NCI-H526 treated with DMSO at 0.1 percent for 48 hours (cell line): ENCODE results near the gene AJAP1.

Source experiments
- DNase-seq: peaks from one replicate; lab custom pipeline; 2025; lab: John Stamatoyannopoulos, UW

Gene AJAP1

DNA sequence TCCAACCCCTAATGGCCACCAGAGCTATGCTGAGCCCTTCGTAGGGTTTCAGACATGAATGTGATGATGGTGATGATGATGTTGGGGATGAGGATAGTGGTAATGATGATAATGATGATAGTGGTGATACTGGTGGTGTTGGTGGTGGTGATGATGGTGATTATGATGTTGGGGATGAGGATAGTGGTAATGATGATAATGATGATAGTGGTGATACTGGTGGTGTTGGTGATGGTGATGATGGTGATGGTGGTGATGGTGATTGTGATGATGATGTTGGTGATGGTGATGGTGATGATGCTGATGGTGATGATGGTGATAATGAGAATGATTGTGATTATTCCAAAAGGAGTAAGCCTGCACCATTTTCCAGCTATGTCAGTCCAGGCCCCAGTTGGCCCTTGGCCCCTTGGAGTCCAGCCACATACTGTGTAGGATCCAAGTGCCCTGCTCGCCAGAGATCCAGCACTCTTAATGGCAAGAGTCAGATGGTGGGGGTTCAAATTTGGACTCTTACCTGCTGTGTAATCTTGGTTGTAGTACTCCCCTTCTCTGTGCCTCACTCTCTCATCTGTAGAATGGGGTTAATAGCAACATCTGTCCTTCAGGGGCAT, 28.3 kb downstream of the AJAP1 start:
- DNase-seq = no peak

DNA sequence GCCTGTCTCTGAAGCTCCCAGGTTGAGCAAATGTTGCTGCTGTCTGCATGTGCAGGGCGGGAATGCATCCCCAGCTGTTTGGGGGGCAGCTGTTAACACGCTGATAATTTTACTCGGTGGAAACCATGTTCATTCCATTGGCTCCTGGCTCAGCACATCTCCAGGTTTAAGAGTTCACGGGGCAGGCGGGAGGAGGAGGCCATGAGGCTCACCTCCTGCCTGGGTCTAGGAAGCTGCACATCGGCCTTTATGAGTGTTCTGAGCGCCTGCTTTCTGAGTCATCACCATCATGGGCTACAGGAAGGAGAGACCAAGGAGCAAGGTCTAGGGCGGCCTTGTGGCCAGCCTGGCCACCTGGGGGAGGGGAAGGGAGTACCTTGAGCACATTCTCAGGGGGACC, 29.7 kb downstream of the AJAP1 start:
- DNase-seq = no peak

DNA sequence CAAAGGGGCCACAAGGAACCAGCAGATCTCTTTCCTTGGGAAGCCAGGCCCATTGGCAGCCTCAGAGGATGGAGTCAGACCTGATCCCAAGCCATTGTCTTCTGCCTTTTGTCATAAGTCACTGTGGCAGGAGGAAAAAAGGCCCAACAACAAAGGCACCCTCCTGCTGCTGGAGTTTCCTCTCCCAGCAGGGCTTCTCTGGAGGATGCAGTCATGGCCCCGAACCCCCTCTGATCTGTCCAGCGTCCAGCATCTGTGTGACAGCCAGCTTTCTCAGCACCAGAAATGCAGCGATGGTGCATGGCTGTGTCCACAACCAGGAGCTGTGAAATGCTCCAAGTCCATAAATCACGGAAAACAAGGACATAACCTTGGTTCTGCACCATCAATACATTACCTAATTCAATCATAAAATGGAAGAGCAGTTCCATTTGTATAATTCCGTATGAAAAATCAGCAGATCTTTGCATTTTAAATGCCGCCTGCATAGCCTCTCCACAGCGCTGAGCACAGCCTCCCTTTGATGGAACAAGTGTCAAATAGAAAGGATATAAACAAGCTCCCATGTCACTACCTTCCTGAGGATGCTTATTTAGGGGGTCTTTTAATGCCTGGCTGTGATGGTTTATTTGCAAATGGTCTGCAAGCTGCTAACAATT, 30.6 kb downstream of the AJAP1 start:
- no peak for DNase-seq

DNA sequence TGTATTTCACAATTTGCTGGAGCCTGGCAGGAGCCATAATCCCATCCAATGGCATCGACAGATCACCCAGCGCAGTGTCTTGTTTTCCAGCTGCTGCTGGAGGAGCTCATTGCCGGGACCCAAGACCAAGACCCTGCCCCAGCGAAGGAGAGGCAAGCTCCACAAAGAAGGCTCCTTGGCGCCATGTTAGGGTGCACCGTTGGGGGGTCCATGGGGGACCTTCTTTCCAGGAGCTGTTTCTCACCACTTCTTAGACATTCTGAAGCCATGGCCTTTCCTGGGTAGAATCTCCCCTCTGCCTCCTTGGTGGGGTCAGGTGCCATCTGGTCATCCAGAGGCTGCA, 31.1 kb downstream of the AJAP1 start:
- DNase-seq = no peak

DNA sequence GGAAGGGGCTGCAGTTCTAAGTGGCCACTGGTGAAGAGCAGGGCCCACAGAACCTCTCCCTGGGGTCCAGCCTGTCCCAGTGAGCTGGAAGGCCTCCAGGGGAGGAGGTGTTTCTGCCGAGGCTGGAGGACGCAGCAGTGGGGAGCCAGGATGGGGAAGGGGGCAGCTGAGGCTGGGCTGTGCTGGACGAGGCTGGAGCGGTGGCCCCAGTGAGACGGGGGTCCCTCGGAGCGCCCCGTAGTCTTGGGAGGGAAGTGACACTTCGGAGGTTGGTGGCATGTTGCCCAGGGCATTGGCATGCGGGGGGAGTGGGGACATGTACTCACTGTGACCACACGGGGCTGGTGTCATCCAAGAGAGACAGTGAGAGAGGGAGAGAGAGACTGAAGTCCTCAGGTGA, 33.5 kb downstream of the AJAP1 start:
- no peak for DNase-seq

DNA sequence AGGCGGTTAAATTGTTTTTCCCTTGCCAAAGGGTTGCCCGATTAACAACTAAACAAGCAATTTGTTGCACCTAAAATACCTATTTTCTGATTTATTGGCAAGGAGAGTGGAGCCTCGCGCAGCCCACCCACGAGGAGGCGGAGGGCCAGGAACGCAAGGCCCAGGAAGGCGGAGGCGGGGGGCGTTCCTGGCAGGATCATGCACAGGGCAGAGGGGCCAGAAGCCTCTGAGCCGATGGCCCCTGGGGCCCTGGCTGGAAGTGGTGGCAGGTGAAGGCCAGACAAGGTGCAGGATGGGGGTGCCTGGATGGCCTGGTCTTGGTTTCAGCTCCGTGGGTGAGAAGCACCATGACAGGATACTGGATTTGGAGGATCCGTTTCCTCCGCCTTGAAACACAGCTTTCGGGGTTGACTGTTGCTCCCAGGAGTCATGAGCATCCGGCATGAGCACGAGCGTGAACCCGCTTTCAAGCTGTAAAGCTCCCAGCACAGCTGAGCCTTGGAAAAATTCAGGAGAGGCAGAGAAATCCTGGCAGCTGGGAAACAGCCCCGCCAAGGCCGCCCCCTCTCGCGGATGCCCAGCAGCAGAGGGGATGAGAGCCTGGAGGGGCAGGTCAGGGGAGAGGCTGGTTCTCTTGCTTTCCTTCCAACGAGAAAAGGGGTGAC, 35.0 kb downstream of the AJAP1 start:
- no peak for DNase-seq

DNA sequence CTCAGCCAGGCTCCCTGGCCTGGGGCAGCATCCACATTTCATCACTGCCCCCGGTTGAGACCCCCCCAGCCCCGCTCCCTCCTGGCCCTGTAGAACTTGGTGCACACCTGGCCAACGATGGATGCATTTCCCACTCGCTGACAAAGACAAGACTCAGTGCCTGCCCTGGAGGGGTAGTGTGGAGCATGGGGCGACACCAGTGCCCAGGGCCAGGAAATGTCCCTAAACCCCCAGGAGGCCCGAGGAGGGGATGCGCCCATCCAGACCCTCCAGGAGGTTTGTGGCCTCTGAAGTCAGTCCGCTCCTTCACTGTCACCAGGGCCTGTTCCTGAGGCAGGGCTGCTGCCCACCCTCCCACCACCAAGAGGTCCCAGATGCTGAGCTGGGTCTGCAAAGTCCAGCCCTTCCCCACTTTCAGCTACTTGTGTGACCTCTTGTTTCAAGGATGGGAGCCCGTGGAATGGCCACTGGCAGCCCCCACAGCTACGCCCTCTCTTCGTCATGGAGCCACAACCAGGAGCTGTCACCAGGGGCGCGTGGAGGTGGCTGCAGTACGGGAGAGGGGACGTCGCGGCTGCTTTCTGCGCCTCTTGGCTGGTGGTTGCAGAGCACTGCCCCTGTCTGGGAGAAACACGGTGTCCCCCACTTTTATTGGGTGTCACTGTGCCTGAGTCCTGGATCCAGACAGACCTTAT, 35.7 kb downstream of the AJAP1 start:
- no peak for DNase-seq

DNA sequence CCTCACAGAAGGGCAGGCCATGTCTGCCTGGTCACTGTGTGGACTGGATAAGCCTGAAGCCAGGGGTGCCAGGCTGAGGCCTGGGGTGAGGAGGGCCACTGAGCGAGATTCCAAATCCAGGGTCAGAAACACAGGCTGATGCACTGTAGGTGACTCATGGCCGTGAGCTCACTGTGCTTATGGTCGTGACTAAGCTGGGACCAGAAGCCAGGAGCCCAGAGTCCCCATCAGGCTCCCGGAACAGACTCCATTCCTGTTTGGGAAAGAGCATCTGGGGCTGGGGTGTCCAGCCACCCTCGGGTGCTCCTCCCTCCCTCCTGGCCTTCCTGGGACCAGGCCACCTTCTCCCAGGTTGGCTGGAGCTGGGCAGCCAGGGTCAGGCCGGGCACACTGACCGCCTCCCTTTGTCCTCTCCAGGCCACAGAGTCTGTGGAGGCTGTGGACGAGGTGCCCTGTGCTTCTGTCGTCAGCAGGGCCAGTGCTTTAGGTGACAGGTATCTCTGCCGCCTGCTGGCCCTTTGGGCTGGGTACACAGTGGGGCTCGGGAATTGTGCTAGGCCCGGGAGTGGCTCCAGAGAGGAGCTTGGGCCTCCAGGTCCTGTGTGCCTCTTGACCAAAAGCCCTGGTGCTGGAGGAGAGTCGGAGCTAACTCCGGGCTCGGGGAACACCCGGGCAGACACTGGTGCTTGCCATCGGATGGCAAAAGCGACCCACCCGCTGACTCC, 36.7 kb downstream of the AJAP1 start:
- DNase-seq = no peak

DNA sequence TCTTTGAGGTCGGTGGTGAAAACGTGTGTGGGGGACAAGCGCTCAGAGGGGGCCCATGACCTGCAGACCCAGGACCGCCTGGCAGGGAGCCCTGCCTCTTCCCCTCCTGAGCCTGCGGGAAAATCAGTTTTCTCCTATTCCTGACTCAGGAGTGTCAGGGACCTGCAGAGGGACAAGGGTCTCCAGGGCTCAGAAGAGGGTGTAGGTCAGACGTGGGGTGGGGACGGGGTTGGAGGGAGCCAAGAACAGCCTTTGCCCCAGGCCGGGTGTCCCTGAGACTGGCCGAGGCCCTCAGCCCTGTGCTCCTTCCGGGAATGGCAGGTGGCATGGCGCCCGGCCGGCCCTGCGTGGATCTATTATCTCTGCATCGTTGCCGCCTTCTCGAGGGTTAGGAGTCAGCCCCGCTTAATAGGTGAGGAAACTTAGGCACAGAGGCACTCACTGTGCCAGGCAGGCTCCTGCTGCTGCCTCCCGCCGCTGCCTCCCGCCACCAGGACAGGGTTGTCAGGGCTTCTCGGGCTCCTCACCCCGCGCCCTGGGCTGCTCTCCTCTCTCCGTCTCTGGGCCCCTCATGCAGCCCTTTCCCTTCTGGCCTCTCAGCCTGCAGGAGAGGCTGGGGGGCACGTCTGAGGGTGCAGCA, 37.5 kb downstream of the AJAP1 start:
- no peak for DNase-seq

DNA sequence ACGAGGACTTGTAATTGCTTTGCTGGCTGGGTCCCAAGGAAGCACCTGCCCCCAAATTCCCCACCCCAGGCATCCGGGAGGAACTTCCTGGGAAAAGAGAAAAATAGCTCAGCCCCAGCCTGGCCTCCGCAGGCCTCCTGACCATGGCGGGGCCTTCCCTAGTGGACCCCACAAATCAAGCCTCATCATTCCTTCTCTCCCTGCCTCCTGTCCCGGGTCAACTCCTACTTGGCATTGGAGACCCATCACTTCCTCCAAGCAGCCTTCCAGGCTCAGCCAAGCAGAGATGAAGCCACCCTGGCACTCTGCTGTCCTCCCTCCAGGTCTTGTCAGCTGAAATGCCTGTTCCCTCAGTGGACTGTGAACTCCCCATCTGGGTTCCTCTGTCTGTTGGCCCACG, 38.0 kb downstream of the AJAP1 start:
- no peak for DNase-seq

DNA sequence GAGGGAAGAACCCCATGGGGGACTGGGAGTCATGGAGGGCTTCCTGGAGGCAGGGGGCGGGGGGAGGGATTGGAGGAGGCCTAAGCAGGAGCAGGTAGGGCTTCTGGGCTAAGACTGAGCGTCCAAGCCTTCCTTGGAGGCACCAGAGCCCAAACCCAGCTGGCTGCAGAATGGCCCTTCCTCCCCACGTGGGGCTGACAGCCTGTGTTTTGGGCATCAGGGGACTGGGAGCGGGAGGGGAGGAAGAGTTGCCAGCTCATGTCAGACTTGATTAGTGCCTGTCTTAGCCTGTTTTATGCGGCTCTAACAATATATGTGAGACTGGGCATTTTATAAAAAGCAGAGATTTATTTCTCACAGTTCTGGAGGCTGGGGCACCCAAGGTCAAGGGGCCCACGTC, 38.9 kb downstream of the AJAP1 start:
- no peak for DNase-seq

DNA sequence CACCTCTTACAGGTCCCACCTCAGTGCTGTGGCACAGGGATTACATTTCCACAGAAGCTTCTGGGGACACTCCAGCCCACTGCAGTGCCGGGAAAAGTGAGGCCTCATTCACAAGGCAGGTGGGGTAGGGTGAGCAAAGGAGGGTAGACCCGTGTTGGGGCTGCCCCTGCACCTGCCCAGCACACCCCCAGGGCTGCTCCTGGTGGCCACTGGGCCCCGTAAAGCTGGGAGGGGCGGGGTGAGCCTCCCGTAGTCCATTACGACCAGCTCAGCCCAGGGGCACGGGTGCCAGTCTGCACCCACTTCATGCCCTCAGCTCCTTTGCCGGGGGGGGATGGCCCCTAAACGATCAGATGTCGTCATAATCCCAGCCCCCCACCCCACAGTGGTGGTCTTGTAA, 39.5 kb downstream of the AJAP1 start:
- no peak for DNase-seq

DNA sequence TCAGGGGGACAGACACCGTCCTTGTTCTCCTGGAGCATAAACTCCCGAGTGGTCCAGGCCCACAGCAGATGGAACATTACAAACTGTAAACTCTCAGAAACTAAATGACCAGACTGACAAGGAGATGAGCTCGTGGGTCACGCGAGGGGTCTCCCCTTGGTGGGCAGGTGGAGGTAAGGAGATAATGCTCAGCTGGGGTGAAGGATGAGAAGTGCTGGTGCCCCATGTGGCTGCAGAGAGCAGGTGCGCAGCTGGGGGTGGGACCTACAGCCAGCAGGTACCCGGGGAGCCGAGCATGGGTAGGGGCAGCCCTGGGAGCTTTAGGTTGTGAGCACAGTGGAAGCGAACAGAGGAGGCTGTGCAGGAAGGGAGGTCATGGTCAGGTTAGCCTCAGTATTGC, 40.1 kb downstream of the AJAP1 start:
- DNase-seq = no peak

DNA sequence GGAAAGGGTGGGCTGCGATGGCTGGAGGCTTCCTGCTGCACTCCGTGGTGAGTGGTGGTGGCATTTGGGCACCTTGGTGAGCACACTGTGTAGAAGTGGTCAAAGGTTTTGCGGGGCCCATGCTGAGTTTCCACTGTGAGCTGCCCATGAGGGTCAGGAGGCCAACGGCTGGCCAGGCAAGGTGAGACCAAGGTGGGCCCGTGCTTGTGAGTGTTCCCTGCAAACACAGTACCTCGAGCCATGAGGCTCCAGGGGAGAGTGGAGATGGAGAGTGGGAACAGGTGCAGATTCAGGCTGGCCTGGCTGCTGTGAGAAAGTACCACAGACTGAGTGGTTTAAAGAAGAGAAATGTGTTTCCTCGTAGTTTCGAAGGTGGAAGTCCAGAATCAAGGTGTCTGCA, 40.8 kb downstream of the AJAP1 start:
- no peak for DNase-seq

DNA sequence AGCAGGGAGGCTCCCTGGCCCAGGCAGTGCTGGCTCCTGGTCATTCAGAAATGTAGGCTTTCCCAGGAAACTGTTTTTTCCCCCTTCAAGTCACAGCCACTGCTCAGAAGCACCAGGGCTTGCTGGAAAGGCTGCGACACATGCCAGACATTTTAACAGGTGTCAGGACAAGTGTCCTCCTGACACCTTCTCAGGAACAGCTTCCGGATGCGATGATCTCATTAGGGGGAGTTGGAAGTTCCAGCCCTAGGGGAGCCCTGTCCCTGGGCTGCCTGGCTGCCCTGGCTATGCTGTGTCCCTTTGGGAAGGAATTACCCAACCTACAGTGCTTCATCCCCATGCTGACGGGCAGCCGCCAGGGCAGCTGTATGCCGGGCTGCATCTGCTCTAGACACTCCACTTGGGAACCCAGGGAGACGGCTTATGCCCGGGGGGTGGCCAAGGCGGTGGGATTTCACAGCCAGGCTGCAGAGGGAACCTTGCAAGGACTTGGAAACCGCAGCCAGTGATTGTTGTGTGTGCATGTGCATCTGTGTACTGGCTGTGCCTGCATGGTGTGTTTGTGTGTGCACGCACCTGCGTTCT, 41.8 kb downstream of the AJAP1 start:
- DNase-seq = no peak

DNA sequence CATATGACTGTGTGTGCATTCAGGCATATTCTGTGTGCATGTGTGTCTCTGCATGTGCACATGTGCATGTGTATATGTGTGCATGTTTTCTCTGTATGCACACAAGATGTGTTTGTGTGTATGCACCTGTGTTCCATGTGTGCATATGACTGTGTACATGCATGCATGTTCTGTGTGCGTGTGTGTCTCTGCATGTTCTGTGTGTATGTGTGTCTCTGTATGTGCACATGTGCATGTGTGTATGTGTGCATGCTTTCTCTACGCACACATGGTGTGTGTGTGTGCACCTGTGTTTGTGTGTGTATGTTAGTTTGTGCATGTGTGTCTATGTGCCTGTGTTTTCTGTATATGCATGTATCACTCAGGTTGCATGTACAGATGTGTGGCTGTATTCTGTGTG, 42.3 kb downstream of the AJAP1 start:
- no peak for DNase-seq

DNA sequence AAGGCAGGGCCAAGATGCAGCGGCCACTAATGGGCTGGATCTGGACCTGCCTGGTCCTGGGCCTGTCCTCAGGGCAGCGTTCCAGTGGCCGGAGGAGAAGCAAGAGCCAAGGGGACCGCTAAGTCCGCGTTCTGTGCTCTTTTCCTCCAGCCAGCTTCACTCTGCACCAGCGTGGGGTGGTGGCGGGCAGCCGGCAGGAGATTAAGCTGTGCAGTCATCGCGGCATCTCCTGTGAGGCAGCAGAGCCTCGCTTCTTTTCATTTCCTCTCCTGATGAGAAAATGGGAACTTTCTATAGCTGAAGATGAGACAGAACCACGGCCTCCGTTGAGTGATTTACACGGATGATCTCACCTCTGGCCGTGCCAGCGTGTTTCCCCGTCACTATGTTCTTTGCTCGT, 43.4 kb downstream of the AJAP1 start:
- DNase-seq = no peak

DNA sequence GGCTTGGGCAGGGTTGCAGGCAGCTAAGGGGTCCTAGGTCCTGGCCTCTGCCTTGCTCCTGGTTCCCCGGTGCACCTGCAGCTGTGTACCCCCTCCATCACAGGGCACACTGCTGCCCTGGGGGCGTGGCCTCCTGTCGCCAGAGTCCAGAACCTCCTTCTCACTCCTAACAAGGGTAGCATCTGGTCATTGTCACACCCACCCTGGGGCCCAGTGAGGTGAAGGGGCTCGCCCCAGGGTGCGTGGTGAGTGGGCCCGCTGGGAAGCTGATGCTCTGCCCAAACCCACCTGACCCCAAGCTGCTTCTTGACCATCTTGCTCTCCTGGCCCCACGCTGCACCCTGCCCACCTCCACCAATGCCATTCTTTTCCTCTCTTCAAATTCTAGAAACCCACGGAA, 44.5 kb downstream of the AJAP1 start:
- no peak for DNase-seq

DNA sequence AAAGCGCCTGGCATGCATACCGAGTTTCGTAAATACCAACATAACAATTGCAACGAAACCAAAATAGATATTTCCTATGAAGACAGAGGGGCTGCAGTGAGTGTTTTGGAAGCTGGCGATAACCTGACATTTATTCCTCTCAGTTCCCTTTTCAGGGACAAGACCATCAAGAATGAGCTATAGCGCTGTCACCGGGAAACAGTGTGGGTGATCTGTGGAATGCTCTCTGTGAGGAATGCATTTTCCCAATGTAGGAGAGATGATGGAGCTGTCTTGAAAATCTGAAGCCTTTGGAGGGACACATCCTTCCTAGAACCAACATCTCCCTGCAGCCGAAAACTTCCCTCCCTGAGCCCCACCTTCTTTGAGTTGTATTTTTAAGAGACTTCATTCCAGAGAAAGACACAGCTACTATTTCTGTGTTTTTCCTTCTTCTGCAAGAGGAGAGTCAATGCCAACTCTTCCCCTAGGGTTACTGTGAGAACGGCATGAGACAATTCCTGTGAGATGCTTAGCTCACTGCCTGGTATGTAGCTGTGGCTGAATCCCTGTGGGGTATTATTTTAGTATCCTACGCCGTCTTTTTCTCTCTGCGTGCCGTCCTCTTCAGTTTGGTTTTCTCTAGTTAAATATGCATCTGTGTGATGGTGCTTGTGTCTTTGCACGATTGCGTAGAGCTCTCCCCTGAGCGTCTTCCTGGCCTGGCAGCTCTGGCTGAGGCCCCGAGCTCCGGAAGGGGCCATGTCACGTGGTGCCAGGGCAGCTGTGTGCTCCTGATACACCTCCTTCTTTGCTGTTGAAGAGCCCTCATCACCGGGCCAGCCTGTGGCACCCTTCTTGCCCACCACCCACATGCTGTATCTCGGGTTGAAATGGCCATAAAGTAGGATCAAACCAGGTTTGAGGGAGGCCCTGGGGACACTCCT, 45.2 kb downstream of the AJAP1 start:
- no peak for DNase-seq

DNA sequence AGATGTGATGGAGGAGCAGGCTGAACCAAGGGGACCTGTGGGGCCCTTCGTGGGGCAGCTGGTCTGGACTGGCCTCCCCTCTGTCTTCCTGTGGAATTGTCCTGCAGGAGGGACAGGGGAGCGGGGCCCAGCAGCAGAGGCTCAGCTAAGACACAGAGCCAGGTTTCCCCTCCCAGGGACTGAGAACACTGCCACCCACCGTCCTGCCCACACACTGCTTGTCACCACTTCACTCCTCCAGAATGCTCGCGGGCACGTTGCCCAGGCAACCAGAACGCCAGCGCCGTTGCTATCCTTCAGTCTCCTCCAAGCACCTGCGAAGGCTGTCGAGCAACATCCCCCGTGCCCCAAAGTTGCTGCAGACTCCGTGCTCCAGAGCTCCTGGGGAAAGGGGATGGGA, 46.4 kb downstream of the AJAP1 start:
- DNase-seq = no peak

DNA sequence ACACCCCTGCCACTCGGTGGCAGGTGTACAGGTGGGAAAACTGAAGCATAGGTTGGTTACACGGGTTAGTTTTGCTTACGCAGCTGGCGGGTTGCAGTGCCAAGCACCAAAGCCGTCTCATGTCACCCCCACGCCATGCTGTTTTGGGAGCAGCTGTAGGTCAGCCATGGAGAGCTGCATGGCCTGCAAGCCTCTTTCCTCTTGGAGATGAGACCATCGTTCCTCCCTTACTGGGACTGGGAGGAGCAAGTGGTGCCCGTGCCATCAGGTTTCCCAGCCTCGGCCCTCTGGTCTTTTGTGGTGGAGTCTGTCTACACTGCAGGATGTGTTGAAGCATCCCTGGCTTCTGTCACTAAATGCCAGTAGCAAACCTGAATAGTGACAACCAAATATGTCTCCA, 46.9 kb downstream of the AJAP1 start:
- DNase-seq = no peak
